ENCODE measurements around the gene SUMO2. TPM values are rescaled to one million over a fixed set of nuclear protein-coding genes. Genes with fewer than 3 reads are reported as not detected.
A peak's percentile ranks its signal among the peaks of the same experiment; 100 is the strongest.
"Not testable (repeated sequence)": the region's sequence is repeated elsewhere in the genome, so short reads cannot be mapped to it uniquely, and the experiment has no call there.

The SUMO2 gene
- total RNA-seq, 1 donor from 2014 or later: 483 TPM

DNA sequence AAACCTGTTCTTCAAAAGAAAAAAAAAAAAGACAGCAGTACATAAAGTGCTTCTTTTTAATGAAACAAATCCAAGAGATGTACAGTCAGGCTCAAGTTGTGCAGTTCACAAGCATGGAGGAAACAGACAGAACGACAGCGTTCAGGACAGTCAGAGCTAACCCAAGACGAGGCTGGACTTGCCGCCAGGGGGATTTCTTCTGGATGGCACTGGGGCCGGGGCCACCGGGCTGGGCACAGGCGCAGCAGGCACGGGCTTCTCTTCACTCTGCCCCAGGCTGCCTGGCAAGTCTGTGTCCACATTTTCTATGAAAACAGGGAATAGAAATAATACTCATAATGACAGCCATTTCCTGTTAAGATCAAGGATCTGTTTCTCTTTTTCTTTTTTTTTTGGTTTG, 46.8 kb downstream of the SUMO2 start:
- peak overlapping the region; percentile 56 for H3K27ac Mint-ChIP-seq (ENCODE audit: unreplicated experiment)
- H3K4me3 Mint-ChIP-seq (ENCODE audit: unreplicated experiment): no peak overlapping the region
- H3K9me3 Mint-ChIP-seq (ENCODE audit: unreplicated experiment): no peaks in the 10 kb centered on the region
- DNase-seq (ENCODE audit: extremely low spot score, unreplicated experiment): no peak
- peaks cover 11% of the 10 kb centered on the region for H3K36me3 Mint-ChIP-seq (ENCODE audit: unreplicated experiment)
- no peaks in the 10 kb centered on the region for H3K27me3 Mint-ChIP-seq (ENCODE audit: unreplicated experiment)
- TF ChIP-seq, protein P1, sequence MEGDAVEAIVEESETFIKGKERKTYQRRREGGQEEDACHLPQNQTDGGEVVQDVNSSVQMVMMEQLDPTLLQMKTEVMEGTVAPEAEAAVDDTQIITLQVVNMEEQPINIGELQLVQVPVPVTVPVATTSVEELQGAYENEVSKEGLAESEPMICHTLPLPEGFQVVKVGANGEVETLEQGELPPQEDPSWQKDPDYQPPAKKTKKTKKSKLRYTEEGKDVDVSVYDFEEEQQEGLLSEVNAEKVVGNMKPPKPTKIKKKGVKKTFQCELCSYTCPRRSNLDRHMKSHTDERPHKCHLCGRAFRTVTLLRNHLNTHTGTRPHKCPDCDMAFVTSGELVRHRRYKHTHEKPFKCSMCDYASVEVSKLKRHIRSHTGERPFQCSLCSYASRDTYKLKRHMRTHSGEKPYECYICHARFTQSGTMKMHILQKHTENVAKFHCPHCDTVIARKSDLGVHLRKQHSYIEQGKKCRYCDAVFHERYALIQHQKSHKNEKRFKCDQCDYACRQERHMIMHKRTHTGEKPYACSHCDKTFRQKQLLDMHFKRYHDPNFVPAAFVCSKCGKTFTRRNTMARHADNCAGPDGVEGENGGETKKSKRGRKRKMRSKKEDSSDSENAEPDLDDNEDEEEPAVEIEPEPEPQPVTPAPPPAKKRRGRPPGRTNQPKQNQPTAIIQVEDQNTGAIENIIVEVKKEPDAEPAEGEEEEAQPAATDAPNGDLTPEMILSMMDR (IDR thresholded peaks at IDR 0.05): no peak
- peaks cover 6% of the 10 kb centered on the region for H3K4me1 Mint-ChIP-seq (ENCODE audit: unreplicated experiment)

DNA sequence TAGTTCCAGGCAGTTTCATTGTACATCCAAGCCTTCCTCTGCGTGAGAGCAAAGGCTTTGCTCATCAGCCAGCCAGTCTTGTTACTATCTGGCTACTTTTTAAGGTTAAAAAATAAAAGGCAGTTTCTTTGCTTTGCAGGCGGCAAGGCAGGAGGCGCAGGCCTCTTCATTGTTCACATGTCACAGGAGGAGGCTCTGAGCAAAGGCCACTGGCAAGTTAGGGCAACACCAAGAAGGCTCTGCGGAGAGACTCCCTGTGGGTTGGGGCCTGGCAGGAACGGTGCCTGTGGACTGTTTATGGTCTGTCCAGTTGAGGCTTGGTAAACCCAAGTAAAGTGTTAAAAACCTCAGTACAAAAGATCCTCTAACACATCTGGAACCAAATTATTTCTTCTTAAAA, 47.3 kb downstream of the SUMO2 start:
- Mint-ChIP-seq H3K4me3 (ENCODE audit: unreplicated experiment) (no peak overlapping the region), H3K27ac (ENCODE audit: unreplicated experiment) (peak overlapping the region; percentile 56), H3K27me3 (ENCODE audit: unreplicated experiment) (no peaks in the 10 kb centered on the region), H3K36me3 (ENCODE audit: unreplicated experiment) (peaks cover 12% of the 10 kb centered on the region), H3K9me3 (ENCODE audit: unreplicated experiment) (no peaks in the 10 kb centered on the region), H3K4me1 (ENCODE audit: unreplicated experiment) (peaks cover 8% of the 10 kb centered on the region)
- DNase-seq (ENCODE audit: extremely low spot score, unreplicated experiment): no peak
- TF ChIP-seq, protein P1 (IDR thresholded peaks at IDR 0.05): no peak

DNA sequence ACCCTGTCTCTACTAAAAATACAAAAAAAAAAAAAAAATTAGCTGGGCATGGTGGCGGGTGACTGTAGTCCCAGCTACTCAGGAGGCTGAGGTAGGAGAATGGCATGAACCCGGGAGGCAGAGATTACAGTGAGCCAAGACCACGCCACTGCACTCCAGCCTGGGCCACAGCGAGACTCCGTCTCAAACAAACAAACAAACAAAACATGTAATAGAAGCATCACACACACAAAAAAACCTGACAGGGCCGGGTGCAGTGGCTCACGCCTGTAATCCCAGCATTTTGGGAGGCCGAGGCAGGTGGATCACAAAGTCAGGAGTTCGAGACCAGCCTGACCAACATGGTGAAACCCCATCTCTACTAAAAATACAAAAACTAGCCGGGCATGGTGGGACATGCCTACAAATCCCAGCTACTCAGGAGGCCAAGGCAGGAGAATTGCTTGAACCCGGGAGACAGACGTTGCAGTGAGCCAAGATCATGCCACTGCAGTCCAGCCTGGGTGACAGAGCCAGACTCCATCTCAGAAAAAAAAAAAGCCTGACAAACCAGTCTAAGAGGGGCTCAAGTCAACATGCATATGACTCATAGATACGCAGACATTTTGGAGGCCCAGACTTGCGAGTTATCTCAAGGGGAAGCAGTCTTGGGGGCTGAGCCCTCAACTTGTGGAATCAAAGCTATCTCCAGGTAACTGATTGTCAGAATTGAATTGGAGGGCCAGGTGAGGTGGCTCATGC, 49.0 kb downstream of the SUMO2 start:
- not testable (repeated sequence) for DNase-seq (ENCODE audit: extremely low spot score, unreplicated experiment); H3K36me3 Mint-ChIP-seq (ENCODE audit: unreplicated experiment); H3K9me3 Mint-ChIP-seq (ENCODE audit: unreplicated experiment); H3K27me3 Mint-ChIP-seq (ENCODE audit: unreplicated experiment); H3K4me3 Mint-ChIP-seq (ENCODE audit: unreplicated experiment)
- Mint-ChIP-seq H3K4me1 (ENCODE audit: unreplicated experiment) (peaks cover 11% of the 10 kb centered on the region), H3K27ac (ENCODE audit: unreplicated experiment) (peak overlapping the region; percentile 23)

DNA sequence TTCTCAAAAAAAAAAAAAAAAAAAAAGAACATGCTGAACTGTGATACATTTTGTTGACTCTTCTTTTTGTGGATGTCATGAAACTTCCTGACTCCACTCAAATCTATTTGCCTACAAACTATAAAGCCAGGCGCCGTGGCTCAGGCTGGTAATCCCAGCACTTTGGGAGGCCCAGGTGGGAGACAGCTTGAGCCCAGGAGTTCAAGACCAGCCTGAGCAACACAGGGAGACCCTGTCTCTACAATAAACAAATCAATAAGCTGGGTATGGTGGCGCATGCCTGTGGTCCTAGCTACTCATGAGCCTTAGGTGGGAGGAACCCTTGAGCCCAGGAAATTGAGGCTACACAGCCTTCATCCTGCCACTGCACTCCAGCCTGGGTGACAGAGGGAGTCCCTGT, 49.8 kb downstream of the SUMO2 start:
- peaks cover 10% of the 10 kb centered on the region for H3K36me3 Mint-ChIP-seq (ENCODE audit: unreplicated experiment)
- no peak for DNase-seq (ENCODE audit: extremely low spot score, unreplicated experiment)
- TF ChIP-seq, protein P1 (IDR thresholded peaks at IDR 0.05): no peak
- peaks cover 11% of the 10 kb centered on the region for H3K4me1 Mint-ChIP-seq (ENCODE audit: unreplicated experiment)
- H3K9me3 Mint-ChIP-seq (ENCODE audit: unreplicated experiment): no peaks in the 10 kb centered on the region
- no peaks in the 10 kb centered on the region for H3K27me3 Mint-ChIP-seq (ENCODE audit: unreplicated experiment)
- no peak overlapping the region for H3K4me3 Mint-ChIP-seq (ENCODE audit: unreplicated experiment)
- H3K27ac Mint-ChIP-seq (ENCODE audit: unreplicated experiment): no peak overlapping the region

DNA sequence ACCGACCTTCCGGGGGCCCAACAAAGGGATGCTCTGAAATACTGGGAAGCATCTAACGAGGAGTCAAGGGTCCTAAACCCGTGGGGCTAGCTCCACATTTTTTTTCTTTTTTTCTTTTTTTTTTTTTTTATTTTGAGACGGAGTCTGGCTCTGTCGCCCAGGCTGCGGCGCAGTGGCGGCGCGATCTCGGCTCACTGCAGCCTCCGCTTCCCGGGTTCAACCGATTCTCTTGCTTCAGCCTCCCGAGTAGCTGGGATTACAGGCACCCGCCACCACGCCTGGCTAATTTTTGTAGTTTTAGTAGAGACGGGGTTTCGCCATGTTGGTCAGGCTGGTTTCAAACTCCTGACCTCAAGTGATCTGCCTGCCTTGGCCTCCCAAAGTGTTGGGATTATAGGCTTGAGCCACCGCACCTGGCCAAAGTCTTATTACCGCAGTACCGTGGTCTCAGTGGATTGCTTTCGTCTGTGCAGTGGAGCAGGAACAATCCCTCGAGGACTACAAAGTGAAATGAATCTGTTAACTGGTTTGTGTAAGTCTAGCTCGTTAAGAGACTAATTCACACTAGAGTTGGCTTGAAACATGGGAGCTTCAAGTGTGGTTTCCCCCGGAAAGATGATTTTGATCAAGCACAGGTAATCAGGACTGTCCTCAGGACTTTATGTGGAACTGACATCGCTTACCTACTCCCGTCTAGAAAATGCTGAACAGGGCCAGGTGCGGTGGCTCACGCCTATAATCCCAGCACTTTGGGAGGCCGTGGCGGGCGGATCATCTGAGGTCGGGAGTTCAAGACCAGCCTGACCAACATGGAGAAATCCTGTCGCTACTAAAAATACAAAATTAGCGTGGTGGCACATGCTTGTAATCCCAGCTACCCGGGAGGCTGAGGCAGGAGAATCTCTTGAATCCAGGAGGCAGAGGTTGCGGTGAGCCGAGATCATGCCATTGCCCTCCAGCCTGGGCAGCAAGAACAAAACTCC, 50.5 kb downstream of the SUMO2 start:
- not testable (repeated sequence) for H3K9me3 Mint-ChIP-seq (ENCODE audit: unreplicated experiment); H3K27me3 Mint-ChIP-seq (ENCODE audit: unreplicated experiment); H3K36me3 Mint-ChIP-seq (ENCODE audit: unreplicated experiment); DNase-seq (ENCODE audit: extremely low spot score, unreplicated experiment)
- H3K4me1 Mint-ChIP-seq (ENCODE audit: unreplicated experiment): peaks cover 11% of the 10 kb centered on the region
- peak overlapping the region; percentile 80 for H3K4me3 Mint-ChIP-seq (ENCODE audit: unreplicated experiment)
- peak overlapping the region; percentile 89 for H3K27ac Mint-ChIP-seq (ENCODE audit: unreplicated experiment)

Measured in osteocyte (in vitro differentiated cells).